Fibroblast of mammary gland (primary cell): ENCODE data around the gene C11orf24.

Experiments used
- DNase-seq: peaks from one replicate; pipeline ENCODE4 v3.0.0-alpha.2; 2010; ENCODE audit warnings: low read depth
- H3K4me3 ChIP-seq: 2 replicates; pipeline ENCODE4 v1.5.1; 2011; ENCODE audit warnings: low read depth, mild to moderate bottlenecking, low read length, moderate library complexity; ENCODE audit not compliant: control insufficient read depth
- CTCF ChIP-seq: conservative IDR thresholded peaks from 2 replicates; pipeline ENCODE4 v1.5.1; 2011; ENCODE audit warnings: low read depth, low read length, inconsistent platforms; ENCODE audit not compliant: control insufficient read depth, insufficient read depth

C11orf24 gene

GRCh38 chr11:68270196-68271022 is 1.4 kb downstream of the C11orf24 start:
- no peak for DNase-seq
- no peak for TF ChIP-seq CTCF
- peak overlapping the region; percentile 92 for H3K4me3 ChIP-seq

- TF ChIP-seq CTCF = no peak
- DNase-seq = peak; percentile 84
These were observed 2.2 kb downstream of the C11orf24 start for GRCh38 chr11:68269414-68270081.

DNA sequence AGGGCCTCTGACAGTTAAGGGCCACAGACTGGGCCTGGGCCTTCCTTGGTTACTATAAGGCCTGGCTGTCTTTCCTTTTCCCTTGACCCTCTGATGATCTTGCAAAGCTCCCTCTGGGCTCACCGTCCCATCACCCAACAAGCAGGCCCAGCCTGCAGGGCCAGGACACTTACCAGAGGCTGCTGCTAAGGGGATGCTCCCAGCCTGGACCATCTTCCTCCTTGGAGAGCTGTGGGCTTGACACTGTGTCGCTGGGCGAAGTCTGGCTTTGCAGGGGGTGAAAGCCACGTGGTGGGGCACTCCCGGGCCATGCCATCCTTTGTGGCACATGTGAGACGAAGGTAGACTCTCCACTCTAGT is 3.9 kb downstream of the C11orf24 start:
- no peak overlapping the region for H3K4me3 ChIP-seq
- no peak for DNase-seq
- TF ChIP-seq CTCF = no peak

More at GRCh38 chr11:68269414-68270081, 2.2 kb downstream of the C11orf24 start:
- peak overlapping the region; percentile 6 for H3K4me3 ChIP-seq

- no peak for DNase-seq
- no peak for TF ChIP-seq CTCF
- H3K4me3 ChIP-seq = no peak overlapping the region
These were observed 4.6 kb downstream of the C11orf24 start for GRCh38 chr11:68266936-68267880.

GRCh38 chr11:68266121-68266891 is 5.5 kb downstream of the C11orf24 start:
- TF ChIP-seq CTCF = no peak
- no peak for DNase-seq

More at GRCh38 chr11:68266121-68266891, 5.5 kb downstream of the C11orf24 start:
- no peak overlapping the region for H3K4me3 ChIP-seq
